HEK293T (cell line): ENCODE measurements around the gene TBC1D20.
"Not testable (repeated sequence)": the region's sequence is repeated elsewhere in the genome, so short reads cannot be mapped to it uniquely, and the experiment has no call there.

Experiments
- CTCF ChIA-PET: fragments of 350-600 bp; formaldehyde crosslinking; extraction: SDS; loops from one replicate; lab custom pipeline; 2021; ENCODE audit warnings: antibody characterized with exemption, inconsistent platforms; lab: Yijun Ruan, JAX
- POLR2A ChIA-PET: fragments of 350-600 bp; formaldehyde crosslinking; extraction: SDS; loops from one replicate; lab custom pipeline; 2020; ENCODE audit warnings: antibody characterized with exemption, inconsistent platforms; lab: Yijun Ruan, JAX
- DNase-seq: peaks from one replicate; pipeline ENCODE4 v3.0.0; 2012; ENCODE audit warnings: mixed read lengths; ENCODE audit errors: extremely low spot score
- ARNT ChIP-seq: fragments of 450-650 bp; IDR thresholded peaks from 2 replicates; pipeline ENCODE4 v1.6.1; 2017; ENCODE audit warnings: mild to moderate bottlenecking
- BHLHE40 ChIP-seq: fragments of 450-650 bp; IDR thresholded peaks from 2 replicates; pipeline ENCODE4 v1.6.1; 2016; ENCODE audit warnings: mild to moderate bottlenecking, moderate library complexity, borderline replicate concordance
- CTBP1 ChIP-seq: fragments of 450-650 bp; IDR thresholded peaks from 2 replicates; pipeline ENCODE4 v1.6.1; 2016; ENCODE audit warnings: borderline replicate concordance
- ELF4 ChIP-seq: fragments of 450-650 bp; IDR thresholded peaks from 2 replicates; pipeline ENCODE4 v1.6.1; 2017; ENCODE audit warnings: antibody characterized with exemption
- FOXA1 ChIP-seq: fragments of 450-650 bp; IDR thresholded peaks from 2 replicates; pipeline ENCODE4 v1.6.1; 2016; ENCODE audit warnings: mild to moderate bottlenecking
- FOXK2 ChIP-seq: fragments of 450-650 bp; IDR thresholded peaks from 2 replicates; pipeline ENCODE4 v1.6.1; 2016; ENCODE audit warnings: mild to moderate bottlenecking
- FOXM1 ChIP-seq: fragments of 450-650 bp; IDR thresholded peaks from 2 replicates; pipeline ENCODE4 v1.6.1; 2017; ENCODE audit warnings: mild to moderate bottlenecking, borderline replicate concordance
- HDGF ChIP-seq: fragments of 450-650 bp; IDR thresholded peaks from 2 replicates; pipeline ENCODE4 v1.6.1; 2017; ENCODE audit warnings: antibody characterized with exemption, borderline replicate concordance
- L3MBTL2 ChIP-seq: fragments of 450-650 bp; conservative IDR thresholded peaks from 2 replicates; pipeline ENCODE4 v1.6.1; 2016; ENCODE audit warnings: mild to moderate bottlenecking
- LEF1 ChIP-seq: fragments of 450-650 bp; IDR thresholded peaks from 2 replicates; pipeline ENCODE4 v1.6.1; 2017; ENCODE audit warnings: mild to moderate bottlenecking, borderline replicate concordance
- NFRKB ChIP-seq: fragments of 450-650 bp; IDR thresholded peaks from 2 replicates; pipeline ENCODE4 v1.6.1; 2016; ENCODE audit warnings: mild to moderate bottlenecking, moderate library complexity
- SP1 ChIP-seq: fragments of 450-650 bp; IDR thresholded peaks from 2 replicates; pipeline ENCODE4 v1.6.1; 2017
- SUZ12 ChIP-seq: fragments of 450-650 bp; IDR thresholded peaks from 2 replicates; pipeline ENCODE4 v1.6.1; 2016; ENCODE audit warnings: mild to moderate bottlenecking
- TARDBP ChIP-seq: fragments of 450-650 bp; IDR thresholded peaks from 2 replicates; pipeline ENCODE4 v1.6.1; 2016
- ZNF384 ChIP-seq: fragments of 450-650 bp; IDR thresholded peaks from 2 replicates; pipeline ENCODE4 v1.6.1; 2016
- TF ChIP-seq, protein P1 (sequence below): fragments of 450-650 bp; IDR thresholded peaks from 2 replicates; pipeline ENCODE4 v1.6.1; 2016

Gene TBC1D20

GRCh38 chr20:460180-460579 lies 2.2 kb downstream of the TBC1D20 start:
- TF ChIP-seq ZNF384 (no peak), FOXA1 (no peak), LEF1 (no peak), L3MBTL2 (no peak), NFRKB (no peak), FOXM1 (no peak), FOXK2 (no peak), BHLHE40 (no peak), SUZ12 (no peak), HDGF (no peak), TARDBP (no peak), SP1 (no peak), CTBP1 (no peak), ARNT (no peak), ELF4 (no peak)
- TF ChIP-seq, protein P1, sequence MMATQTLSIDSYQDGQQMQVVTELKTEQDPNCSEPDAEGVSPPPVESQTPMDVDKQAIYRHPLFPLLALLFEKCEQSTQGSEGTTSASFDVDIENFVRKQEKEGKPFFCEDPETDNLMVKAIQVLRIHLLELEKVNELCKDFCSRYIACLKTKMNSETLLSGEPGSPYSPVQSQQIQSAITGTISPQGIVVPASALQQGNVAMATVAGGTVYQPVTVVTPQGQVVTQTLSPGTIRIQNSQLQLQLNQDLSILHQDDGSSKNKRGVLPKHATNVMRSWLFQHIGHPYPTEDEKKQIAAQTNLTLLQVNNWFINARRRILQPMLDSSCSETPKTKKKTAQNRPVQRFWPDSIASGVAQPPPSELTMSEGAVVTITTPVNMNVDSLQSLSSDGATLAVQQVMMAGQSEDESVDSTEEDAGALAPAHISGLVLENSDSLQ = no peak
- POLR2A ChIA-PET = no interaction called here
- DNase-seq = no peak
- CTCF ChIA-PET = interaction anchor here (0.7 to 1.1 kb wide), 2 partner anchors 129 to 279 kb away, joined by 4 to 6 read pairs; no protein-coding TSS in a partner anchor

DNA sequence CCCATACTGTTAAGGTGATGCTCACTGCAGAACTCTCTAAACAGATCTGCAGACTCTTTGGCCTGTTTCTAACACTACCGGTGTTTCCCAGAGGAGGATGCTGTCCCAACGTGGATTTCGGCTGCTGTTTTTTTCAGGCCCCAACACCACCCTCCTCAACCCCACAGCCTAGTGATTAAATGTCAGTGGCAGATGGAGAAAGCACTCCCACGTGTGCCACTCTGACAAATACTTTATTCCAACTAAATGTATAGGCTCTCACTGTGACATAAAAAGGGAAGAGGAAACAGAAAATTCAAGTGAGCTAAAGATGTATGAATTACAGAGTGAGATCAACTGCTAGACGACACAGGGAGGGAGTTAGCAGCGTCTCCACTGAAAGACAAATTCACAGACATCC lies 3.6 kb downstream of the TBC1D20 start:
- POLR2A ChIA-PET = no interaction called here
- CTCF ChIA-PET = interaction anchor here (0.6 kb wide), 1 partner anchor 134 kb away, joined by 3 read pairs; no protein-coding TSS in a partner anchor
- DNase-seq = no peak
- TF ChIP-seq LEF1 = no peak

GRCh38 chr20:454951-455350 lies 7.4 kb downstream of the TBC1D20 start:
- ChIA-PET POLR2A (no interaction called here), CTCF (no interaction called here)
- no peak for TF ChIP-seq L3MBTL2
- no peak for TF ChIP-seq ARNT
- no peak for TF ChIP-seq SP1
- TF ChIP-seq FOXA1 = no peak
- no peak for TF ChIP-seq SUZ12
- TF ChIP-seq NFRKB = no peak
- TF ChIP-seq LEF1 = no peak
- TF ChIP-seq CTBP1 = no peak
- TF ChIP-seq ELF4 = no peak
- TF ChIP-seq TARDBP = no peak
- TF ChIP-seq ZNF384 = no peak
- TF ChIP-seq, protein P1 = no peak
- no peak for TF ChIP-seq FOXM1
- TF ChIP-seq BHLHE40 = no peak
- no peak for TF ChIP-seq FOXK2
- TF ChIP-seq HDGF = no peak
- DNase-seq = no peak

DNA sequence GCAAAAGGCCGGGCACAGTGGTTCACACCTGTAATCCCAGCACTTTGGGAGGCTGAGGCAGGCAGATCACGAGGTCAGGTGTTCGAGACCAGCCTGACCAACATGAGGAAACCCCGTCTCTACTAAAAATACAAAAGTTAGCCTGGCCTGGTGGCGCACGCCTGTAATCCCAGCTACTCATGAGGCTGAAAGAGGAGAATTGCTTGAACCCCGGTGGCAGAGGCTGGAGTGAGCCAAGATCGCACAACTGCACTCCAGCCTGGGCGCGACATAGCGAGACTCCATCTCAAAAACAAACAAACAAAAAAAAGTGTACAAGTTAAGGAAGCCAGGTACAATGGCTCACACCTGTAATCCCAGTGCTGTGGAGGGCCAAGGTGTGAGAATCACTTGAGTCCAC lies 10.3 kb downstream of the TBC1D20 start:
- CTCF ChIA-PET, DNase-seq, POLR2A ChIA-PET: not testable (repeated sequence)

DNA sequence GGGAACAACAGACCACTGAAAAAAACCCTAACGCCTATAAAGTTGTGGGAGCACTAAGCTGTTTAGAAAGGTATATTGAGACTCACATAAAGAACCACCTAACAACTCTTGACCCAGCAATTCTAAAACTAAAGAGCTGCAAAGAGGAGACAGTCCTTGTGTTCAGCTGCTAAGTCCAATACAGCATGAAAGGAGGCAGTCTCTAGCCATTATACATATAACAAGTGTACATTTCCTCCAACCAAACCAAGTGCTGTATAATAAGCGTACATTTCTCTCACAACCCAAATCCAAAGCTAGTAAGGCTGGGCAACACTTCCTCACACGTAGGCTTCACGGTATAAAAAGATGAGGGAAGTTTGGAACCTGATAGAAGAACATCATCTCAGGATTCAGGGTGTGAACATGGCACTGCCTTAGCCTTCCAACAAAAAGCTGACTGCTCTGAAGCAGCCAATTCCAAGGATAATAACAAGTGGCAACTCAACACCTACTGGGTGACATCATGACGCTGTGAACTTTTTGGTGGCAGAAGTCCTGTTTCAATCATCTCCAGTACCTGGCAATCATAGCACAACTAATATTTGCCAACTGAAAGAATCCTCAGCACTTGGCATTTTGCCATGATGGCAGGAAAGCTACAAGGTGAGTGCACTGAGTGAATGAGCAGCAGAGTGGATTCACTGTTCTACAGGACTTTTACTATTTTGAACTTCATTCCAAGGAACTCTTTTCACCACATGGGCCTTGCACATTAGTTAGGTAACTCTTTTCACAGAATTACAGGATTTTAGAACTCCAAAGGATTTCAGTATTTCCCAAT lies 16.6 kb downstream of the TBC1D20 start:
- POLR2A ChIA-PET = interaction anchor here (0.8 to 1.0 kb wide), 2 partner anchors 9 to 38 kb away, joined by 3 read pairs; no protein-coding TSS in a partner anchor
- CTCF ChIA-PET = interaction anchor here (0.7 kb wide), 1 partner anchor 30 kb away, joined by 3 read pairs; no protein-coding TSS in a partner anchor
- DNase-seq = no peak
- no peak for TF ChIP-seq L3MBTL2
- TF ChIP-seq FOXA1 = no peak
- TF ChIP-seq HDGF = no peak
- no peak for TF ChIP-seq FOXK2
- no peak for TF ChIP-seq SP1
- no peak for TF ChIP-seq SUZ12
- TF ChIP-seq, protein P1 = no peak
- TF ChIP-seq BHLHE40 = no peak
- TF ChIP-seq CTBP1 = no peak
- no peak for TF ChIP-seq FOXM1
- no peak for TF ChIP-seq ARNT
- TF ChIP-seq LEF1 = no peak
- no peak for TF ChIP-seq ZNF384
- TF ChIP-seq NFRKB = no peak
- TF ChIP-seq ELF4 = no peak
- TF ChIP-seq TARDBP = no peak

GRCh38 chr20:444862-445426 lies 17.4 kb downstream of the TBC1D20 start:
- TF ChIP-seq NFRKB (no peak), SUZ12 (no peak), FOXK2 (no peak), ZNF384 (no peak), CTBP1 (no peak), L3MBTL2 (no peak), SP1 (no peak), FOXM1 (no peak)
- ChIA-PET CTCF (no interaction called here), POLR2A (no interaction called here)

More at GRCh38 chr20:444862-445426, 17.4 kb downstream of the TBC1D20 start:
- DNase-seq = no peak
